ENCODE measurements around the gene TWIST2. TPM values are rescaled to one million over a fixed set of nuclear protein-coding genes. Genes with fewer than 3 reads are reported as not detected.
A peak's percentile ranks its signal among the peaks of the same experiment; 100 is the strongest.

The TWIST2 gene
- total and polyA plus RNA-seq, 7 experiments from 2014 or later = not detected

- Mint-ChIP-seq H3K4me3 (no peak overlapping the region), H3K4me1 (no peaks in the 10 kb centered on the region), H3K27ac (no peak overlapping the region), H3K27me3 (peaks cover 0 to 28% (median 9%) of the 10 kb centered on the region in 5 donors), H3K9me3 (peaks cover 0 to 3% (median 0%) of the 10 kb centered on the region in 11 donors), H3K36me3 (no peaks in the 10 kb centered on the region)
- no peaks in the 10 kb centered on the region for H3K4me1 ChIP-seq (ENCODE audit: control insufficient read depth in 2 of 2, insufficient read depth in 2 of 2, low read length in 2 of 2)
- ChIA-PET CTCF (no interaction called here), POLR2A (no interaction called here)
- DNase-seq = no peak
- H3K36me3 ChIP-seq (ENCODE audit: control insufficient read depth in 2 of 3, insufficient read depth in 3 of 3, low read length in 3 of 3) = no peaks in the 10 kb centered on the region
- no peak for ATAC-seq
- H3K4me3 ChIP-seq (ENCODE audit: low read length) = no peak overlapping the region
- intact Hi-C loops (cut with micrococcal nuclease) = no loop called here
- no peaks in the 10 kb centered on the region for H3K9me3 ChIP-seq (ENCODE audit: control insufficient read depth in 2 of 3, low read length in 3 of 3)
- no peak overlapping the region for H3K27ac ChIP-seq (ENCODE audit: low read depth, low read length)
- no peaks in the 10 kb centered on the region for H3K27me3 ChIP-seq (ENCODE audit: control insufficient read depth in 2 of 2, insufficient read depth in 2 of 2, low read length in 2 of 2)
Measured at GRCh38 chr2:238916176-238916874, 68.4 kb downstream of the TWIST2 start.

- no peak overlapping the region for H3K4me3 Mint-ChIP-seq
- ATAC-seq (peak; percentile 3), DNase-seq (no peak)
- no peaks in the 10 kb centered on the region for H3K36me3 ChIP-seq (ENCODE audit: control insufficient read depth in 2 of 3, insufficient read depth in 3 of 3, low read length in 3 of 3)
- CTCF ChIA-PET = no interaction called here
- no peaks in the 10 kb centered on the region for H3K27me3 ChIP-seq (ENCODE audit: control insufficient read depth in 2 of 2, insufficient read depth in 2 of 2, low read length in 2 of 2)
- H3K4me1 Mint-ChIP-seq = no peaks in the 10 kb centered on the region
- H3K4me1 ChIP-seq (ENCODE audit: control insufficient read depth in 2 of 2, insufficient read depth in 2 of 2, low read length in 2 of 2) = no peaks in the 10 kb centered on the region
- H3K9me3 ChIP-seq (ENCODE audit: control insufficient read depth in 2 of 3, low read length in 3 of 3) = no peaks in the 10 kb centered on the region
- no peaks in the 10 kb centered on the region for H3K36me3 Mint-ChIP-seq
- POLR2A ChIA-PET = no interaction called here
- no peak overlapping the region for H3K4me3 ChIP-seq (ENCODE audit: low read length)
- no peaks in the 10 kb centered on the region for H3K9me3 Mint-ChIP-seq
- H3K27ac Mint-ChIP-seq = no peak overlapping the region
- H3K27ac ChIP-seq (ENCODE audit: low read depth, low read length) = no peak overlapping the region
- intact Hi-C loops (cut with micrococcal nuclease) = no loop called here
- H3K27me3 Mint-ChIP-seq = peaks cover 3 to 31% (median 12%) of the 10 kb centered on the region in 5 donors
Measured at GRCh38 chr2:238916875-238917590, 69.1 kb downstream of the TWIST2 start.

DNA sequence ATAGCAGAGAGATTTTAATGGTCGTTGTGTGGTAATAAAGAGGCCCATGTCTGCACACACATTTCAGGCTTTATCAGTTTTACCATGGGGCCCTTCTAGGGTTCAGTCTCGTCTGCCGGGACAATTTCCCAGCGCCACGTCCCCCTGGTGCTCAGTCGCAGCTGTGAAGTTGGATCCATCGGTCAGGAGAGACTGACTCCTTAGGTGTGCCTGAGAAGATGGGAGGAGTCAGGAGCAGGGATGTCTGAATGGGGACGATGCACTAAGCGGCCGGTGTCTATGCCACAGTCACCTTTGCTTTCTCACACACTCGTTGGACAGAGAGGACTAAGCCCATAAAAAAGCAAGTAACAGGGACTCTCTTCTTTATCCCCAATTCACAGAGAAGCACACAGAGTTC lies 71.4 kb downstream of the TWIST2 start:
- CTCF ChIA-PET = no interaction called here
- POLR2A ChIA-PET = no interaction called here
- H3K27me3 Mint-ChIP-seq = peaks cover 3 to 39% (median 12%) of the 10 kb centered on the region in 5 donors
- H3K27me3 ChIP-seq (ENCODE audit: control insufficient read depth in 2 of 2, insufficient read depth in 2 of 2, low read length in 2 of 2) = no peaks in the 10 kb centered on the region
- H3K4me3 Mint-ChIP-seq = no peak overlapping the region
- H3K27ac Mint-ChIP-seq = no peak overlapping the region
- DNase-seq = no peak
- no peak for ATAC-seq
- H3K36me3 ChIP-seq (ENCODE audit: control insufficient read depth in 2 of 3, insufficient read depth in 3 of 3, low read length in 3 of 3) = no peaks in the 10 kb centered on the region
- no peaks in the 10 kb centered on the region for H3K36me3 Mint-ChIP-seq
- intact Hi-C loops (cut with micrococcal nuclease) = no loop called here
- no peak overlapping the region for H3K4me3 ChIP-seq (ENCODE audit: low read length)
- H3K4me1 ChIP-seq (ENCODE audit: control insufficient read depth in 2 of 2, insufficient read depth in 2 of 2, low read length in 2 of 2) = no peaks in the 10 kb centered on the region
- H3K4me1 Mint-ChIP-seq = no peaks in the 10 kb centered on the region
- H3K9me3 ChIP-seq (ENCODE audit: control insufficient read depth in 2 of 3, low read length in 3 of 3) = no peaks in the 10 kb centered on the region
- no peak overlapping the region for H3K27ac ChIP-seq (ENCODE audit: low read depth, low read length)
- no peaks in the 10 kb centered on the region for H3K9me3 Mint-ChIP-seq

DNA sequence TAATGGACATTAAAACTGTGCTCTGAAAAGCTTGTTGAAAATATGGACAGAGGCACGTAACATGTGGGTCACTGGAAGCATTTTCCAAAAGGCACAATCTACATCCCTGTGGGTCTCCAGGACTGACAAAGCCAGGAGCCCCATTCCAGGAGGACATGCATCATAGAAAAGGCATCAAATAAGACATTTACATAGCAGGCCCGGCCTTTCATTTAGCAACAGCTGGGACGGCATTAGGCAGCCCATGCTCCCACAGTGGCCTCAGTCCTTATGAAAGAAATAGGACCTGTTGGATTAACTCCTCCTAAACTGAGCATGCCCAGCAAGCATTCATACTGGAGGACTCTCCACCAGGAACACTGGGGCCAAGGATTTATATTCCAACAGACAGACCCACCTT lies 72.2 kb downstream of the TWIST2 start:
- intact Hi-C loops (cut with micrococcal nuclease) = no loop called here
- H3K4me3 Mint-ChIP-seq = no peak overlapping the region
- ChIA-PET CTCF (no interaction called here), POLR2A (no interaction called here)
- H3K9me3 Mint-ChIP-seq = no peaks in the 10 kb centered on the region
- no peak overlapping the region for H3K27ac Mint-ChIP-seq
- no peaks in the 10 kb centered on the region for H3K4me1 Mint-ChIP-seq
- no peaks in the 10 kb centered on the region for H3K9me3 ChIP-seq (ENCODE audit: control insufficient read depth in 2 of 3, low read length in 3 of 3)
- ATAC-seq (no peak), DNase-seq (no peak)
- H3K27me3 Mint-ChIP-seq = peaks cover 3 to 33% (median 12%) of the 10 kb centered on the region in 5 donors
- H3K27me3 ChIP-seq (ENCODE audit: control insufficient read depth in 2 of 2, insufficient read depth in 2 of 2, low read length in 2 of 2) = no peaks in the 10 kb centered on the region
- H3K36me3 Mint-ChIP-seq = no peaks in the 10 kb centered on the region
- no peak overlapping the region for H3K4me3 ChIP-seq (ENCODE audit: low read length)
- H3K27ac ChIP-seq (ENCODE audit: low read depth, low read length) = no peak overlapping the region
- no peaks in the 10 kb centered on the region for H3K4me1 ChIP-seq (ENCODE audit: control insufficient read depth in 2 of 2, insufficient read depth in 2 of 2, low read length in 2 of 2)
- no peaks in the 10 kb centered on the region for H3K36me3 ChIP-seq (ENCODE audit: control insufficient read depth in 2 of 3, insufficient read depth in 3 of 3, low read length in 3 of 3)

GRCh38 chr2:238920601-238921001 lies 72.7 kb downstream of the TWIST2 start:
- no peaks in the 10 kb centered on the region for H3K4me1 Mint-ChIP-seq

GRCh38 chr2:238921259-238921658 lies 73.4 kb downstream of the TWIST2 start:
- no peak overlapping the region for H3K27ac ChIP-seq (ENCODE audit: low read depth, low read length)
- H3K4me3 Mint-ChIP-seq = no peak overlapping the region
- no peak for ATAC-seq
- no peak for DNase-seq
- no peaks in the 10 kb centered on the region for H3K27me3 ChIP-seq (ENCODE audit: control insufficient read depth in 2 of 2, insufficient read depth in 2 of 2, low read length in 2 of 2)
- no peaks in the 10 kb centered on the region for H3K36me3 Mint-ChIP-seq
- no peaks in the 10 kb centered on the region for H3K9me3 Mint-ChIP-seq
- no peaks in the 10 kb centered on the region for H3K9me3 ChIP-seq (ENCODE audit: control insufficient read depth in 2 of 3, low read length in 3 of 3)
- no peaks in the 10 kb centered on the region for H3K4me1 Mint-ChIP-seq
- intact Hi-C loops (cut with micrococcal nuclease) = no loop called here
- ChIA-PET POLR2A (no interaction called here), CTCF (no interaction called here)
- H3K27me3 Mint-ChIP-seq = peaks cover 0 to 28% (median 7%) of the 10 kb centered on the region in 5 donors
- H3K36me3 ChIP-seq (ENCODE audit: control insufficient read depth in 2 of 3, insufficient read depth in 3 of 3, low read length in 3 of 3) = no peaks in the 10 kb centered on the region
- H3K4me3 ChIP-seq (ENCODE audit: low read length) = no peak overlapping the region
- no peaks in the 10 kb centered on the region for H3K4me1 ChIP-seq (ENCODE audit: control insufficient read depth in 2 of 2, insufficient read depth in 2 of 2, low read length in 2 of 2)
- no peak overlapping the region for H3K27ac Mint-ChIP-seq

More at GRCh38 chr2:238920601-238921001, 72.7 kb downstream of the TWIST2 start:
- Mint-ChIP-seq H3K4me3 (no peak overlapping the region), H3K36me3 (no peaks in the 10 kb centered on the region), H3K27me3 (peaks cover 3 to 29% (median 12%) of the 10 kb centered on the region in 5 donors), H3K9me3 (no peaks in the 10 kb centered on the region), H3K27ac (no peak overlapping the region)
- CTCF ChIA-PET = no interaction called here
- intact Hi-C loops (cut with micrococcal nuclease) = no loop called here
- Histone ChIP-seq H3K4me1 (ENCODE audit: control insufficient read depth in 2 of 2, insufficient read depth in 2 of 2, low read length in 2 of 2) (no peaks in the 10 kb centered on the region), H3K27me3 (ENCODE audit: control insufficient read depth in 2 of 2, insufficient read depth in 2 of 2, low read length in 2 of 2) (no peaks in the 10 kb centered on the region), H3K36me3 (ENCODE audit: control insufficient read depth in 2 of 3, insufficient read depth in 3 of 3, low read length in 3 of 3) (no peaks in the 10 kb centered on the region), H3K4me3 (ENCODE audit: low read length) (no peak overlapping the region), H3K27ac (ENCODE audit: low read depth, low read length) (no peak overlapping the region), H3K9me3 (ENCODE audit: control insufficient read depth in 2 of 3, low read length in 3 of 3) (no peaks in the 10 kb centered on the region)
- DNase-seq (no peak), ATAC-seq (no peak)
- POLR2A ChIA-PET = no interaction called here
